ENCODE measurements around the gene ZNF655. TPM values are rescaled to one million over a fixed set of nuclear protein-coding genes. Genes with fewer than 3 reads are reported as not detected.

ZNF655 gene
- total and polyA plus RNA-seq, 2 experiments from 2014 or later = 45.9 to 118 TPM

GRCh38 chr7:99535667-99536066 is 22.8 kb upstream of the ZNF655 start:
- H3K27me3 ChIP-seq = no peaks in the 10 kb centered on the region
- H3K4me3 ChIP-seq = no peak overlapping the region
- no peak for DNase-seq (ENCODE audit: low read depth in 1 of 2, low spot score in 1 of 2)
- TF ChIP-seq CTCF (IDR thresholded peaks at IDR 0.05; ENCODE audit: low read depth, low read length) = no peak
- no peak overlapping the region for H3K27ac ChIP-seq
- H3K9me3 ChIP-seq (ENCODE audit: low read depth) = peaks cover 10% of the 10 kb centered on the region
- peaks cover 19% of the 10 kb centered on the region for H3K36me3 ChIP-seq
- no peaks in the 10 kb centered on the region for H3K4me1 ChIP-seq (ENCODE audit: low read depth)

- Histone ChIP-seq H3K4me1 (ENCODE audit: low read depth) (no peaks in the 10 kb centered on the region), H3K36me3 (no peaks in the 10 kb centered on the region), H3K27ac (no peak overlapping the region), H3K4me3 (no peak overlapping the region), H3K9me3 (ENCODE audit: low read depth) (peaks cover 4% of the 10 kb centered on the region), H3K27me3 (no peaks in the 10 kb centered on the region)
- DNase-seq (ENCODE audit: low read depth in 1 of 2, low spot score in 1 of 2) = no peak
- no peak for TF ChIP-seq CTCF (IDR thresholded peaks at IDR 0.05; ENCODE audit: low read depth, low read length)
Observed at GRCh38 chr7:99539213-99539811, 19.1 kb upstream of the ZNF655 start.

- Histone ChIP-seq H3K27me3 (no peaks in the 10 kb centered on the region), H3K27ac (no peak overlapping the region), H3K9me3 (ENCODE audit: low read depth) (peaks cover 4% of the 10 kb centered on the region), H3K36me3 (no peaks in the 10 kb centered on the region), H3K4me3 (no peak overlapping the region), H3K4me1 (ENCODE audit: low read depth) (no peaks in the 10 kb centered on the region)
- no peak for TF ChIP-seq CTCF (IDR thresholded peaks at IDR 0.05; ENCODE audit: low read depth, low read length)
- DNase-seq (ENCODE audit: low read depth in 1 of 2, low spot score in 1 of 2) = no peak
Observed at GRCh38 chr7:99540542-99540941, 17.9 kb upstream of the ZNF655 start.

- Histone ChIP-seq H3K4me1 (ENCODE audit: low read depth) (no peaks in the 10 kb centered on the region), H3K27me3 (no peaks in the 10 kb centered on the region), H3K27ac (no peak overlapping the region), H3K36me3 (no peaks in the 10 kb centered on the region), H3K9me3 (ENCODE audit: low read depth) (peaks cover 4% of the 10 kb centered on the region), H3K4me3 (no peak overlapping the region)
- no peak for TF ChIP-seq CTCF (IDR thresholded peaks at IDR 0.05; ENCODE audit: low read depth, low read length)
- no peak for DNase-seq (ENCODE audit: low read depth in 1 of 2, low spot score in 1 of 2)
Observed at GRCh38 chr7:99541212-99541611, 17.2 kb upstream of the ZNF655 start.

- Histone ChIP-seq H3K27ac (no peak overlapping the region), H3K9me3 (ENCODE audit: low read depth) (peaks cover 4% of the 10 kb centered on the region), H3K27me3 (no peaks in the 10 kb centered on the region), H3K36me3 (peaks cover 9% of the 10 kb centered on the region), H3K4me3 (no peak overlapping the region), H3K4me1 (ENCODE audit: low read depth) (no peaks in the 10 kb centered on the region)
- DNase-seq (ENCODE audit: low read depth in 1 of 2, low spot score in 1 of 2) = no peak
- TF ChIP-seq CTCF (IDR thresholded peaks at IDR 0.05; ENCODE audit: low read depth, low read length) = no peak
Observed at GRCh38 chr7:99543081-99543671, 15.3 kb upstream of the ZNF655 start.
